HepG2 (cell line): ENCODE data around the gene C20orf144. TPM values are rescaled to one million over a fixed set of nuclear protein-coding genes. Genes with fewer than 3 reads are reported as not detected.
"Not testable (repeated sequence)": the region's sequence is repeated elsewhere in the genome, so short reads cannot be mapped to it uniquely, and the experiment has no call there.

Experiments
- AGO1 ChIP-seq: fragments of 200-400 bp; formaldehyde crosslinking; IDR thresholded peaks from 2 replicates; pipeline ENCODE4 v1.6.1; 2017; ENCODE audit warnings: mild to moderate bottlenecking, low read depth, low read length, moderate library complexity; ENCODE audit not compliant: poor library complexity, severe bottlenecking
- ATF7-NPFF ChIP-seq: sonication (generic); formaldehyde crosslinking; IDR thresholded peaks from 2 replicates; pipeline ENCODE4 v1.8.1; 2023; ENCODE audit warnings: mild to moderate bottlenecking, low read depth, missing genetic modification reagents, moderate library complexity
- FOXO4 ChIP-seq: sonication (generic); formaldehyde crosslinking; conservative IDR thresholded peaks from 2 replicates; pipeline ENCODE4 v1.8.1; 2023; ENCODE audit warnings: missing genetic modification reagents
- HOXA3 ChIP-seq: sonication (generic); formaldehyde crosslinking; IDR thresholded peaks from 2 replicates; pipeline ENCODE4 v1.5.0; 2020; ENCODE audit warnings: missing genetic modification reagents
- NFE2L1 ChIP-seq: sonication (generic); formaldehyde crosslinking; IDR thresholded peaks from 2 replicates; pipeline ENCODE4 v1.4.0; 2020; ENCODE audit warnings: missing genetic modification reagents, mild to moderate bottlenecking, borderline replicate concordance
- RBAK ChIP-seq: sonication (generic); formaldehyde crosslinking; IDR thresholded peaks from 2 replicates; pipeline ENCODE4 v1.5.1; 2020; ENCODE audit warnings: mild to moderate bottlenecking, missing genetic modification reagents
- ZFX ChIP-seq: sonication (generic); formaldehyde crosslinking; IDR thresholded peaks from 2 replicates; pipeline ENCODE4 v1.4.0; 2020; ENCODE audit warnings: mild to moderate bottlenecking, low read depth, missing genetic modification reagents, moderate library complexity
- ZNF362 ChIP-seq: sonication (generic); formaldehyde crosslinking; IDR thresholded peaks from 2 replicates; pipeline ENCODE4 v1.4.0; 2020; ENCODE audit warnings: missing genetic modification reagents, mild to moderate bottlenecking, borderline replicate concordance
- ZNF572 ChIP-seq: sonication (generic); formaldehyde crosslinking; IDR thresholded peaks from 2 replicates; pipeline ENCODE4 v1.5.1; 2020; ENCODE audit warnings: mild to moderate bottlenecking, missing genetic modification reagents
- polyA plus RNA-seq, 8 experiments: library from polyadenylated mRNA; depleted of rRNA in 3 of 8; stranded (reverse) in 7 of 8; unstranded in 1 of 8; fragments of >200 nt; fragmentation: Illumina TruSeq in 4 of 8; extraction: Trizol in 4 of 8; gene quantifications; 2 replicates each; pipeline versions ENCODE4 v1.2.1 to v1.2.3, GENCODE V29; 2011 to 2016; ENCODE audit warnings: low read depth in 4 of 8, missing spikeins in 1 of 8, mixed read lengths in 1 of 8; ENCODE audit not compliant: insufficient read depth in 1 of 8
- total RNA-seq, 5 experiments: library from RNA; depleted of rRNA; stranded (reverse); fragments of >200 nt; fragmentation: Illumina TruSeq; extraction: Trizol; gene quantifications; 2 replicates each; pipeline ENCODE4 v1.2.3, GENCODE V29; 2016; ENCODE audit warnings: low read depth in 1 of 5
- TF ChIP-seq, protein P1 (sequence below), 2 experiments: sonication (generic) in 1 of 2; formaldehyde crosslinking in 1 of 2; IDR thresholded peaks; 2 replicates each; pipeline versions ENCODE4 v1.4.0 to v1.6.1; 2016 to 2020; ENCODE audit warnings: borderline replicate concordance in 1 of 2, low read depth in 1 of 2, mild to moderate bottlenecking in 1 of 2, missing genetic modification reagents in 1 of 2
- TF ChIP-seq, protein P2 (sequence below): sonication (generic); formaldehyde crosslinking; IDR thresholded peaks from 2 replicates; pipeline ENCODE4 v1.5.1; 2020; ENCODE audit warnings: mild to moderate bottlenecking, missing genetic modification reagents
- TF ChIP-seq, protein P3 (sequence below): sonication (generic); formaldehyde crosslinking; conservative IDR thresholded peaks from 2 replicates; pipeline ENCODE4 v1.4.0; 2020; ENCODE audit warnings: mild to moderate bottlenecking, missing genetic modification reagents, moderate library complexity

C20orf144 gene
- total and polyA plus RNA-seq, 2 of the 13 experiments (the other 11 are each of a cell fraction or from before 2014, with no cell fraction given): 0.09 to 0.16 TPM

DNA sequence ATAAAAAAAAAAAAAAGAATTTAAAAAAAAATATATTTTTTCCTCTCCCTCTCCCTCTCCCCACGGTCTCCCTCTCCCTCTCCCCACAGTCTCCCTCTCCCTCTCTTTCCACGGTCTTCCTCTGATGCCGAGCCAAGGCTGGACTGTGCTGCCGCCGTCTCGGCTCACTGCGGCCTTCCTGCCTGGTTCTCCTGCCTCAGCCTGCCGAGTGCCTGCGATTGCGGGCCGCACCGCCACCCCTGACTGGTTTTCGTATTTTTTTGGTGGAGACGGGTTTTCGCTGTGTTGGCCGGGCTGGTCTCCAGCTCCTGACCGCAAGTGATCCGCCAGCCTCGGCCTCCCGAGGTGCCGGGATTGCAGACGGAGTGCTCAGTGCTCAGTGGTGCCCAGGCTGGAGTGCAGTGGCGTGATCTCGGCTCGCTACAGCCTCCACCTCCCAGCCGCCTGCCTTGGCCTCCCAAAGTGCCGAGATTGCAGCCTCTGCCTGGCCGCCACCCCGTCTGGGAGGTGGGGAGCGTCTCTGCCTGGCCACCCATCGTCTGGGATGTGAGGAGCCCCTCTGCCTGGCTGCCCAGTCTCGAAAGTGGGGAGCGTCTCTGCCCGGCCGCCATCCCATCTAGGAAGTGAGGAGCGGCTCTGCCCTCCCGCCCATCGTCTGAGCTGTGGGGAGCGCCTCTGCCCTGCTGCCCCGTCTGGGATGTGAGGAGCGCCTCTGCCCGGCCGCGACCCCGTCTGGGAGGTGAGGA, 38.7 kb downstream of the C20orf144 start (continued):
- TF ChIP-seq, protein P1, sequence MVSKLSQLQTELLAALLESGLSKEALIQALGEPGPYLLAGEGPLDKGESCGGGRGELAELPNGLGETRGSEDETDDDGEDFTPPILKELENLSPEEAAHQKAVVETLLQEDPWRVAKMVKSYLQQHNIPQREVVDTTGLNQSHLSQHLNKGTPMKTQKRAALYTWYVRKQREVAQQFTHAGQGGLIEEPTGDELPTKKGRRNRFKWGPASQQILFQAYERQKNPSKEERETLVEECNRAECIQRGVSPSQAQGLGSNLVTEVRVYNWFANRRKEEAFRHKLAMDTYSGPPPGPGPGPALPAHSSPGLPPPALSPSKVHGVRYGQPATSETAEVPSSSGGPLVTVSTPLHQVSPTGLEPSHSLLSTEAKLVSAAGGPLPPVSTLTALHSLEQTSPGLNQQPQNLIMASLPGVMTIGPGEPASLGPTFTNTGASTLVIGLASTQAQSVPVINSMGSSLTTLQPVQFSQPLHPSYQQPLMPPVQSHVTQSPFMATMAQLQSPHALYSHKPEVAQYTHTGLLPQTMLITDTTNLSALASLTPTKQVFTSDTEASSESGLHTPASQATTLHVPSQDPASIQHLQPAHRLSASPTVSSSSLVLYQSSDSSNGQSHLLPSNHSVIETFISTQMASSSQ (IDR thresholded peaks at IDR 0.05; ENCODE audit: low read depth): not testable (repeated sequence)
- TF ChIP-seq, protein P1 (CRISPR knock-in tag; IDR thresholded peaks at IDR 0.05; ENCODE audit: borderline replicate concordance): 0 out of 2 replicates have a peak, but pooled peaks have one; percentile 16
- TF ChIP-seq ZNF572: 0 out of 2 replicates have a peak, but pooled peaks have one; percentile 37
- peak; percentile 65; the same call in 1 of the 2 replicates for TF ChIP-seq ZNF362 (CRISPR knock-in tag)
- peak; percentile 52; the same call in 1 of the 2 replicates for TF ChIP-seq HOXA3 (CRISPR knock-in tag)
- TF ChIP-seq FOXO4 (CRISPR knock-in tag): 0 out of 2 replicates have a peak, but pooled peaks have one; percentile 64
- TF ChIP-seq NFE2L1 (CRISPR knock-in tag): peak; percentile 43; the same call in 1 of the 2 replicates
- peak; percentile 53; the same call in 1 of the 2 replicates for TF ChIP-seq RBAK (CRISPR knock-in tag)
- TF ChIP-seq, protein P2, sequence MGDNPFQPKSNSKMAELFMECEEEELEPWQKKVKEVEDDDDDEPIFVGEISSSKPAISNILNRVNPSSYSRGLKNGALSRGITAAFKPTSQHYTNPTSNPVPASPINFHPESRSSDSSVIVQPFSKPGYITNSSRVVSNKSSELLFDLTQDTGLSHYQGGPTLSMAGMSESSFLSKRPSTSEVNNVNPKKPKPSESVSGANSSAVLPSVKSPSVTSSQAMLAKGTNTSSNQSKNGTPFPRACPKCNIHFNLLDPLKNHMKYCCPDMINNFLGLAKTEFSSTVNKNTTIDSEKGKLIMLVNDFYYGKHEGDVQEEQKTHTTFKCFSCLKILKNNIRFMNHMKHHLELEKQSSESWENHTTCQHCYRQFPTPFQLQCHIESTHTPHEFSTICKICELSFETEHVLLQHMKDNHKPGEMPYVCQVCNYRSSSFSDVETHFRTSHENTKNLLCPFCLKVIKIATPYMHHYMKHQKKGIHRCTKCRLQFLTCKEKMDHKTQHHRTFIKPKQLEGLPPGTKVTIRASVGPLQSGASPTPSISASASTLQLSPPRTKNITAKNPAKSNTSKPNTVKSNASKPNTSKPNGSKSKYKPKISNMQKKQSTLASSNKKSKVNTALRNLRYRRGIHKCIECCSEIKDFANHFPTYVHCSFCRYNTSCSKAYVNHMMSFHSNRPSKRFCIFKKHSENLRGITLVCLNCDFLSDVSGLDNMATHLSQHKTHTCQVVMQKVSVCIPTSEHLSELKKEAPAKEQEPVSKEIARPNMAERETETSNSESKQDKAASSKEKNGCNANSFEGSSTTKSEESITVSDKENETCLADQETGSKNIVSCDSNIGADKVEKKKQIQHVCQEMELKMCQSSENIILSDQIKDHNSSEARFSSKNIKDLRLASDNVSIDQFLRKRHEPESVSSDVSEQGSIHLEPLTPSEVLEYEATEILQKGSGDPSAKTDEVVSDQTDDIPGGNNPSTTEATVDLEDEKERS: 0 out of 2 replicates have a peak, but pooled peaks have one; percentile 72
- TF ChIP-seq, protein P3, sequence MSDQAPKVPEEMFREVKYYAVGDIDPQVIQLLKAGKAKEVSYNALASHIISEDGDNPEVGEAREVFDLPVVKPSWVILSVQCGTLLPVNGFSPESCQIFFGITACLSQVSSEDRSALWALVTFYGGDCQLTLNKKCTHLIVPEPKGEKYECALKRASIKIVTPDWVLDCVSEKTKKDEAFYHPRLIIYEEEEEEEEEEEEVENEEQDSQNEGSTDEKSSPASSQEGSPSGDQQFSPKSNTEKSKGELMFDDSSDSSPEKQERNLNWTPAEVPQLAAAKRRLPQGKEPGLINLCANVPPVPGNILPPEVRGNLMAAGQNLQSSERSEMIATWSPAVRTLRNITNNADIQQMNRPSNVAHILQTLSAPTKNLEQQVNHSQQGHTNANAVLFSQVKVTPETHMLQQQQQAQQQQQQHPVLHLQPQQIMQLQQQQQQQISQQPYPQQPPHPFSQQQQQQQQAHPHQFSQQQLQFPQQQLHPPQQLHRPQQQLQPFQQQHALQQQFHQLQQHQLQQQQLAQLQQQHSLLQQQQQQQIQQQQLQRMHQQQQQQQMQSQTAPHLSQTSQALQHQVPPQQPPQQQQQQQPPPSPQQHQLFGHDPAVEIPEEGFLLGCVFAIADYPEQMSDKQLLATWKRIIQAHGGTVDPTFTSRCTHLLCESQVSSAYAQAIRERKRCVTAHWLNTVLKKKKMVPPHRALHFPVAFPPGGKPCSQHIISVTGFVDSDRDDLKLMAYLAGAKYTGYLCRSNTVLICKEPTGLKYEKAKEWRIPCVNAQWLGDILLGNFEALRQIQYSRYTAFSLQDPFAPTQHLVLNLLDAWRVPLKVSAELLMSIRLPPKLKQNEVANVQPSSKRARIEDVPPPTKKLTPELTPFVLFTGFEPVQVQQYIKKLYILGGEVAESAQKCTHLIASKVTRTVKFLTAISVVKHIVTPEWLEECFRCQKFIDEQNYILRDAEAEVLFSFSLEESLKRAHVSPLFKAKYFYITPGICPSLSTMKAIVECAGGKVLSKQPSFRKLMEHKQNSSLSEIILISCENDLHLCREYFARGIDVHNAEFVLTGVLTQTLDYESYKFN (CRISPR knock-in tag): 0 out of 2 replicates have a peak, but pooled peaks have one; percentile 15
- peak; percentile 51; the same call in 1 of the 2 replicates for TF ChIP-seq ZFX
- peak; percentile 53 for TF ChIP-seq AGO1
- 0 out of 2 replicates have a peak, but pooled peaks have one; percentile 40 for TF ChIP-seq ATF7-NPFF
